K562 (cell line): ENCODE results near the gene TUBB4B. TPM values are rescaled to one million over a fixed set of nuclear protein-coding genes. Genes with fewer than 3 reads are reported as not detected.
A peak's percentile ranks its signal among the peaks of the same experiment; 100 is the strongest.

Experiments
- ATAC-seq: fragments of 200-7000 bp; cut with Tn5 transposase; 3 replicates; pipeline ENCODE4 v1.9.1; 2020; ENCODE audit warnings: moderate library complexity
- BruUV-seq: library from RNA; stranded (reverse); fragments of 400-500 nt; replicated peaks from 2 replicates; lab custom pipeline; 2021; lab: Mats Ljungman, UMichigan
- CTCF ChIA-PET: fragments of 300-600 bp; formaldehyde crosslinking; extraction: SDS; loops from one replicate; lab custom pipeline; 2021; ENCODE audit warnings: low intra/inter-chr PET ratio; lab: Yijun Ruan, JAX
- POLR2A ChIA-PET: fragments of 300-600, 350-650 bp; sonication (Branson Sonifier 250); formaldehyde crosslinking; extraction: SDS; loops from one replicate; lab custom pipeline; 2021; ENCODE audit warnings: antibody characterized with exemption, inconsistent platforms; lab: Yijun Ruan, JAX
- DNase-seq, 4 experiments: peaks; one replicate each; pipeline versions ENCODE4 v3.0.0 to v3.0.0-alpha.2; 2011 to 2018; ENCODE audit warnings: low spot score in 3 of 4, mixed read lengths in 3 of 4; ENCODE audit errors: extremely low read depth in 1 of 4
- FAIRE-seq: peaks from 2 replicates; lab custom pipeline; 2011; peaks lifted over from hg19 to GRCh38; lab: Jason Lieb, UNC
- H2AFZ ChIP-seq: 2 replicates; pipeline ENCODE4 v1.6.0; 2011; ENCODE audit warnings: low read depth, low read length, control low read depth, inconsistent platforms
- H3K27ac ChIP-seq: fragments of 200-600 bp; 3 replicates; pipeline ENCODE4 v1.8.0; 2011; ENCODE audit warnings: low read depth, mild to moderate bottlenecking, control low read depth, inconsistent platforms, low read length, moderate library complexity, mixed read lengths; ENCODE audit errors: extremely low read depth
- H3K27me3 ChIP-seq, 2 experiments: fragments of 300-600 bp in 1 of 2; 2 replicates in 1 of 2; 3 replicates in 1 of 2; pipeline versions ENCODE4 v1.6.0 to v1.8.0; 2011; ENCODE audit warnings: inconsistent platforms in 2 of 2, low read length in 2 of 2, mild to moderate bottlenecking in 1 of 2, mixed read lengths in 1 of 2, moderate library complexity in 1 of 2; ENCODE audit not compliant: control insufficient read depth in 2 of 2, insufficient read depth in 2 of 2
- H3K36me3 ChIP-seq: fragments of 300-600 bp; 3 replicates; pipeline ENCODE4 v1.8.0; 2011; ENCODE audit warnings: mild to moderate bottlenecking, low read length, inconsistent platforms; ENCODE audit not compliant: control insufficient read depth, insufficient read depth
- H3K4me1 ChIP-seq, 2 experiments: fragments of 200-600 bp in 1 of 2; replicated peaks in 1 of 2; 2 replicates in 1 of 2; 3 replicates in 1 of 2; pipeline versions ENCODE4 v1.5.1 to v1.8.0; 2011; ENCODE audit warnings: inconsistent platforms in 2 of 2, low read length in 2 of 2, mild to moderate bottlenecking in 1 of 2, mixed read lengths in 1 of 2, moderate library complexity in 1 of 2; ENCODE audit not compliant: control insufficient read depth in 2 of 2, insufficient read depth in 2 of 2
- H3K4me2 ChIP-seq: 2 replicates; pipeline ENCODE4 v1.6.1; 2011; ENCODE audit warnings: low read length, control low read depth, inconsistent platforms, mixed read lengths; ENCODE audit not compliant: insufficient read depth
- H3K4me3 ChIP-seq: fragments of 200-600 bp; sonication (generic), shearing (Covaris generic); 2 replicates; pipeline ENCODE4 v1.5.1; 2016; ENCODE audit warnings: control low read depth, inconsistent platforms
- H3K79me2 ChIP-seq: fragments of 200-600 bp; 3 replicates; pipeline ENCODE4 v1.8.0; 2011; ENCODE audit warnings: low read length, inconsistent platforms; ENCODE audit not compliant: control insufficient read depth, insufficient read depth
- H3K9ac ChIP-seq, 2 experiments: 2 replicates each; pipeline versions ENCODE4 v1.6.0 to v1.6.1; 2011; ENCODE audit warnings: low read depth in 2 of 2, low read length in 2 of 2, control low read depth in 1 of 2, inconsistent platforms in 1 of 2, mild to moderate bottlenecking in 1 of 2, mixed read lengths in 1 of 2; ENCODE audit not compliant: insufficient read depth in 1 of 2
- H3K9me1 ChIP-seq: one replicate; pipeline ENCODE4 v1.6.0; 2011; ENCODE audit warnings: inconsistent platforms, mild to moderate bottlenecking, low read length, moderate library complexity; ENCODE audit not compliant: control insufficient read depth, insufficient read depth
- H3K9me3 ChIP-seq: replicated peaks from 2 replicates; pipeline ENCODE4 v1.5.1; 2011; ENCODE audit warnings: low read depth, low read length, inconsistent platforms; ENCODE audit not compliant: control insufficient read depth, insufficient read depth
- H4K20me1 ChIP-seq: replicated peaks from 2 replicates; pipeline ENCODE4 v1.6.1; 2011; ENCODE audit warnings: low read length, inconsistent platforms, mixed read lengths; ENCODE audit not compliant: control insufficient read depth, insufficient read depth
- BRD9 ChIP-seq: fragments of 450-650 bp; IDR thresholded peaks from 2 replicates; pipeline ENCODE4 v1.6.1; 2018; ENCODE audit warnings: low read depth; ENCODE audit not compliant: partially characterized antibody
- DACH1 ChIP-seq: fragments of 450-650 bp; IDR thresholded peaks from 2 replicates; pipeline ENCODE4 v1.6.1; 2018; ENCODE audit not compliant: partially characterized antibody
- MEIS2 ChIP-seq: fragments of 450-650 bp; IDR thresholded peaks from 2 replicates; pipeline ENCODE4 v1.6.1; 2014; ENCODE audit warnings: mild to moderate bottlenecking; ENCODE audit not compliant: partially characterized antibody
- REST ChIP-seq, 2 experiments: fragments of 450-650 bp; formaldehyde crosslinking in 1 of 2; IDR thresholded peaks; 2 replicates each; pipeline versions ENCODE4 v1.4.0 to v1.6.1; 2014 to 2020; ENCODE audit warnings: mild to moderate bottlenecking in 2 of 2, borderline replicate concordance in 1 of 2, low read depth in 1 of 2
- SP1 ChIP-seq: sonication (generic); formaldehyde crosslinking; IDR thresholded peaks from 2 replicates; pipeline ENCODE4 v1.8.1; 2022; ENCODE audit warnings: mild to moderate bottlenecking, missing genetic modification reagents
- UBTF ChIP-seq, 2 experiments: IDR thresholded peaks; 2 replicates each; pipeline ENCODE4 v1.6.1; 2012; ENCODE audit warnings: improper control_type of control experiment in 2 of 2, low read depth in 2 of 2, low read length in 2 of 2, borderline replicate concordance in 1 of 2
- ZC3H4 ChIP-seq: sonication (generic); formaldehyde crosslinking; IDR thresholded peaks from 2 replicates; pipeline ENCODE4 v1.9.0; 2021; ENCODE audit warnings: missing genetic modification reagents, borderline replicate concordance
- whole genome bisulfite sequencing: fragments of 100-300 bp; shearing (Covaris generic); methylation state at CpG from one replicate; pipeline ENCODE4 v1.1.6; 2016; ENCODE audit warnings: low coverage, mixed read lengths; ENCODE audit not compliant: insufficient coverage; ENCODE audit errors: missing lambda C conversion rate; 5-methylcytosine and 5-hydroxymethylcytosine counted together
- in situ Hi-C: fragments of 300-500 bp; cut with MboI; formaldehyde crosslinking; loops from 4 replicates; pipeline ENCODE4 v1.15.0; 2018; ENCODE audit warnings: inconsistent platforms, mixed read lengths
- intact Hi-C: fragments of 100-400 bp; cut with micrococcal nuclease; formaldehyde crosslinking; loops from 2 replicates; pipeline ENCODE4 v1.14.2; 2022
- polyA plus RNA-seq, 8 experiments: library from polyadenylated mRNA; depleted of rRNA in 4 of 8; stranded (reverse) in 5 of 8; unstranded in 3 of 8; fragments of >200 nt; fragmentation: Nextera tagmentation in 2 of 8; fragmentation: Illumina TruSeq in 1 of 8; extraction: Ambion mirVana in 2 of 8; extraction: Trizol in 1 of 8; gene quantifications; 2 replicates each; pipeline versions ENCODE4 v1.2.1 to v1.2.3, GENCODE V29; 2011 to 2014; ENCODE audit warnings: inconsistent platforms in 1 of 8, missing spikeins in 1 of 8
- total RNA-seq, 7 experiments: library from RNA; depleted of rRNA in 6 of 7; stranded (reverse); fragments of >200 nt in 6 of 7; fragmentation: Illumina TruSeq in 2 of 7; extraction: Trizol in 2 of 7; gene quantifications; 2 replicates each; pipeline versions ENCODE4 v1.2.1 to v1.2.3, GENCODE V29; 2011 to 2021; ENCODE audit warnings: low replicate concordance in 1 of 7

The TUBB4B gene
- total and polyA plus RNA-seq, 9 of the 15 experiments (the other 6 are each of a cell fraction or from before 2014, with no cell fraction given) = 24.1 to 443 (median 268) TPM

DNA sequence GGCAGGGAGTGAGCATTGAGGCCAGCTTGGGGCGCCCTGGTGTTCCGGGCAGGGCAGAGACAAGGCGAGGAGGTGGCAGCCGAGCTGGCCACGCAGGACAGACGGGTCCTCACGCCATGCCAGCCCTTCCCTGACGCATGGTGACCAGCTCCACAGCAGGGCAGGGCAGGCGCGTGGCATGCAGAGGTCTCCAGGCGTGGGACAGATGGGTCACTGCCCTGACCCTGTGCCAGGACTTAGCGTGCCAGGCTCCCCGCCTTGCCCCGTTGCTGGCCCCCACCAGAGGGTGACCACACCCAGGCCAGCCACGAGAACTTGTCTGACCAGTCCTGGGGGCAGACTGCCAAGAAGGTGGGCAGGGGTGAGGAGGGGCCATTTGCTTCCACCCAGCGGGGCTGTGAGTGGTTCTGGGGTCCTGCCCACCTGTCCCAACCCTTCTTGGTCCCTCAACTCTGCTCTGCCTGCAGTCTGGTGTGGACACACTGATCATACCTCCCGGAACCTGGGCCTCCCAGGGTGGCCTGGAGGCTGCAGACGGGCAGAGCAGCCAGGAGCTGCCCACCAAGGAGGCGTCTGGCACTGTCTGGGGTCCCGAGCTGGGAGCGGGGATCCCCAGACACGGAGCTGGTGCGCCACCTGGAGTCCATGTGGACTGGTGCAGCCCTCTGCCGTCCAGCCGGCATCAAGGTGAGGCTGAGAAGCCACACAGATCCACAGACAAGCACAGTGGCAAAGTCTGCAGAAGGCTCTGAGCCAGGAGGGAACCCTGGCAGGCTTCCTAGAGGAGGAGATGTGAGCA lies 13.8 kb upstream of the TUBB4B start, which contains the start of gene RNF224:
Gene RNF224, plus strand, starts transcription at position 449 of the 799 bp plus-strand sequence. CDS start 834 bp downstream, outside the sequence.
- no peaks in the 10 kb centered on the region for H3K27me3 ChIP-seq
- peaks cover 21 to 97% of the 10 kb centered on the region in 2 experiments for H3K4me1 ChIP-seq
- in situ Hi-C loops (loop anchor here (5.0 to 25.0 kb wide), 3 partner anchors 40 to 440 kb away; partner anchors contain the start of genes ANAPC2, CCDC183, SSNA1 and TMEM141), intact Hi-C loops (loop anchor here (1.0 to 2.0 kb wide), 3 partner anchors 39 to 176 kb away; partner anchors contain the start of genes ANAPC2 and SSNA1)
- no peak within 1 kb of the TSS for H3K4me3 ChIP-seq
- ATAC-seq (peak; percentile 78), FAIRE-seq (peak; percentile 98), DNase-seq (peak; percentile 71 to 91 (median 76))
- no peaks in the 10 kb centered on the region for H3K36me3 ChIP-seq
- WGBS = 26% methylated on average over 22 of the region's 25 CpGs
- BruUV-seq = no TSS peak
- CTCF ChIA-PET = interaction anchor here (0.8 to 2.6 kb wide), 5 partner anchors 39 to 182 kb away, joined by 3 to 19 read pairs (median 5); partner anchors contain the start of genes ANAPC2, MAN1B1, NPDC1 and SSNA1
- H3K79me2 ChIP-seq = no peaks in the 10 kb centered on the region
- H2AFZ ChIP-seq = peak within 1 kb of the TSS; percentile 68; the same call in 1 of the 2 replicates
- H3K9me1 ChIP-seq = no peaks in the 10 kb centered on the region
- peak within 1 kb of the TSS; percentile 50; the same call in 1 of the 2 replicates for H3K4me2 ChIP-seq
- peak within 1 kb of the TSS in 1 of 2 experiments; percentile 81; a peak in 2 of 4 replicates for H3K9ac ChIP-seq
- POLR2A ChIA-PET = interaction anchor here (0.7 to 1.9 kb wide), 5 partner anchors 13 to 140 kb away, joined by 3 to 6 read pairs (median 3); partner anchors contain the start of genes ANAPC2, MAN1B1 and SSNA1
- no peaks in the 10 kb centered on the region for H4K20me1 ChIP-seq
- no peak within 1 kb of the TSS for H3K27ac ChIP-seq
- no peaks in the 10 kb centered on the region for H3K9me3 ChIP-seq
- TF ChIP-seq REST (IDR thresholded peaks at IDR 0.05; ENCODE audit: borderline replicate concordance) (peak; percentile 95), REST (CRISPR knock-in tag; IDR thresholded peaks at IDR 0.05; ENCODE audit: low read depth) (no peak), BRD9 (peak; percentile 69), ZC3H4 (CRISPR knock-in tag) (no peak), UBTF (IDR thresholded peaks at IDR 0.05; ENCODE audit: borderline replicate concordance in 1 of 2, low read depth in 2 of 2, low read length in 2 of 2) (0 out of 4 replicates have a peak, but pooled peaks of 1 of the 2 experiments have one; percentile 25), SP1 (CRISPR knock-in tag) (peak; percentile 57; the same call in 1 of the 2 replicates), MEIS2 (no peak), DACH1 (peak; percentile 13)
